HG03025 (cell line): ENCODE measurements around the gene TMEM225B.
"Not testable (repeated sequence)": the region's sequence is repeated elsewhere in the genome, so short reads cannot be mapped to it uniquely, and the experiment has no call there.

Experiments
- ATAC-seq: cut with Tn5 transposase; IDR thresholded peaks from one replicate; pipeline ENCODE4 v1.9.1; 2021; ENCODE audit warnings: mild to moderate bottlenecking, moderate library complexity; ENCODE audit not compliant: unreplicated experiment, low FRiP score

TMEM225B gene

GRCh38 chr7:99597762-99598501 is at the start of gene TMEM225B:
Gene TMEM225B, plus strand, starts transcription at chr7:99598267. Its CDS starts 6,122 bp downstream, at chr7:99604389.
- ATAC-seq = no peak

GRCh38 chr7:99549545-99549944 is 48.5 kb upstream of the TMEM225B start:
- ATAC-seq = not testable (repeated sequence)

GRCh38 chr7:99551334-99551733 is 46.7 kb upstream of the TMEM225B start:
- ATAC-seq = no peak

- ATAC-seq = no peak
These were observed 46.2 kb upstream of the TMEM225B start, which contains the start of gene FAM200A for GRCh38 chr7:99551767-99552463. Gene FAM200A, minus strand, starts transcription at chr7:99552114. Its CDS starts 3,707 bp downstream, at chr7:99548407.

- no peak for ATAC-seq
These were observed 45.0 kb upstream of the TMEM225B start for GRCh38 chr7:99553039-99553438.

GRCh38 chr7:99554939-99555338 is 43.1 kb upstream of the TMEM225B start:
- ATAC-seq = no peak

- no peak for ATAC-seq
These were observed 40.9 kb upstream of the TMEM225B start for GRCh38 chr7:99557196-99557607.

- peak; percentile 61 for ATAC-seq
These were observed 40.1 kb upstream of the TMEM225B start for GRCh38 chr7:99557940-99558305.

GRCh38 chr7:99558306-99559174 is 39.5 kb upstream of the TMEM225B start, which contains the start of gene ZNF655:
Gene ZNF655, plus strand, starts transcription at chr7:99558642. Its CDS starts 1,918 bp downstream, at chr7:99560560.
- peak; percentile 88 for ATAC-seq

GRCh38 chr7:99559175-99559915 is 38.7 kb upstream of the TMEM225B start:
- ATAC-seq = no peak

- no peak for ATAC-seq
These were observed 37.0 kb upstream of the TMEM225B start for GRCh38 chr7:99560834-99561736.

GRCh38 chr7:99561737-99562051 is 36.4 kb upstream of the TMEM225B start:
- no peak for ATAC-seq

GRCh38 chr7:99562114-99562784 is 35.8 kb upstream of the TMEM225B start:
- no peak for ATAC-seq

- ATAC-seq = no peak
These were observed 35.2 kb upstream of the TMEM225B start for GRCh38 chr7:99562832-99563231.

- ATAC-seq = no peak
These were observed 34.4 kb upstream of the TMEM225B start for GRCh38 chr7:99563650-99564049.

- ATAC-seq = not testable (repeated sequence)
These were observed 29.3 kb upstream of the TMEM225B start for GRCh38 chr7:99568770-99569169.

- ATAC-seq = no peak
These were observed 26.3 kb upstream of the TMEM225B start for GRCh38 chr7:99571768-99572167.

- ATAC-seq = no peak
These were observed 24.8 kb upstream of the TMEM225B start for GRCh38 chr7:99573257-99573656.

GRCh38 chr7:99576251-99576650 is 21.8 kb upstream of the TMEM225B start:
- no peak for ATAC-seq
